MCF 10A (cell line): ENCODE measurements around the gene FILIP1. TPM values are rescaled to one million over a fixed set of nuclear protein-coding genes. Genes with fewer than 3 reads are reported as not detected.

ENCODE experiments used
- BruUV-seq: library from RNA; stranded (reverse); fragments of 400-500 nt; replicated peaks from 2 replicates; lab custom pipeline; 2021; lab: Mats Ljungman, UMichigan
- CTCF ChIA-PET: fragments of 300-600 bp; sonication (Branson Sonifier 250); formaldehyde crosslinking; extraction: SDS; loops from one replicate; lab custom pipeline; 2021; ENCODE audit warnings: antibody characterized with exemption, inconsistent platforms; lab: Yijun Ruan, JAX
- POLR2A ChIA-PET: fragments of 300-600, 350-650 bp; sonication (Branson Sonifier 250); formaldehyde crosslinking; extraction: SDS; loops from one replicate; lab custom pipeline; 2020; ENCODE audit warnings: antibody characterized with exemption, inconsistent platforms; lab: Yijun Ruan, JAX
- DNase-seq: peaks from one replicate; pipeline ENCODE4 v3.0.0-alpha.2; 2018; ENCODE audit not compliant: unreplicated experiment
- H3K27ac Mint-ChIP-seq: one replicate; pipeline ENCODE4 v1.8.0; 2022; ENCODE audit warnings: mild to moderate bottlenecking, low read depth, mixed read lengths; ENCODE audit not compliant: unreplicated experiment
- H3K27me3 Mint-ChIP-seq: one replicate; pipeline ENCODE4 v1.8.0; 2022; ENCODE audit warnings: mixed read lengths; ENCODE audit not compliant: insufficient read depth, unreplicated experiment
- H3K36me3 Mint-ChIP-seq: one replicate; pipeline ENCODE4 v1.8.0; 2022; ENCODE audit warnings: mild to moderate bottlenecking, moderate library complexity, mixed read lengths; ENCODE audit not compliant: insufficient read depth, unreplicated experiment
- H3K4me1 Mint-ChIP-seq: one replicate; pipeline ENCODE4 v1.8.0; 2022; ENCODE audit warnings: mixed read lengths; ENCODE audit not compliant: insufficient read depth, unreplicated experiment
- H3K4me3 Mint-ChIP-seq: one replicate; pipeline ENCODE4 v1.8.0; 2022; ENCODE audit warnings: mild to moderate bottlenecking, moderate library complexity, mixed read lengths; ENCODE audit not compliant: unreplicated experiment
- H3K9me3 Mint-ChIP-seq: one replicate; pipeline ENCODE4 v1.8.0; 2022; ENCODE audit warnings: mixed read lengths; ENCODE audit not compliant: unreplicated experiment
- intact Hi-C: fragments of 100-400 bp; cut with micrococcal nuclease; formaldehyde crosslinking; loops from 2 replicates; pipeline ENCODE4 v1.14.1; 2022
- total RNA-seq: library from RNA; stranded (reverse); gene quantifications from 2 replicates; pipeline ENCODE4 v1.2.3, GENCODE V29; 2022
- TF ChIP-seq, protein P1 (sequence below): fragments of 200-600 bp; IDR thresholded peaks from one replicate; pipeline ENCODE4 v1.8.0; 2022; ENCODE audit warnings: antibody characterized with exemption, mild to moderate bottlenecking; ENCODE audit not compliant: unreplicated experiment

Gene FILIP1
- total RNA-seq, 1 experiment from 2014 or later: 0.14 TPM

DNA sequence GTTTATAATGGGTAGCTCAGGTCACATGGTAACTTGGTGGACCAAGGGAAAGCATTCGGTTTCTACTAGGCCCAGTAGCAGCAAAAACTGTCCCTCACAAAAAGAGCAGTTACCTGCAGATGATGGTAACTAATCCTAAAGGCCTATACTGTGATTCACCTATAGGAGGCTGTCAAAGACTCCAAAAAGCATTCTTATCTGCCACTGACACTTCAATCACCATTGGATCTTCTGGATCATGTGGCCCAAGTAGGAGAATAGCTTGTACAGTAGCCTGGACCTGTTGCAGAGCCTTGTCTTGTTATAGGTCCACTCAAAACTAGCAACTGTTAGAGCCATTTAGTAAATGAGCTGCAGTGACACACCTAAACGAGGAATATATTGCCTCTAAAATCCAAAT is 23.2 kb upstream of the FILIP1 start:
- H3K4me3 Mint-ChIP-seq: no peak overlapping the region

DNA sequence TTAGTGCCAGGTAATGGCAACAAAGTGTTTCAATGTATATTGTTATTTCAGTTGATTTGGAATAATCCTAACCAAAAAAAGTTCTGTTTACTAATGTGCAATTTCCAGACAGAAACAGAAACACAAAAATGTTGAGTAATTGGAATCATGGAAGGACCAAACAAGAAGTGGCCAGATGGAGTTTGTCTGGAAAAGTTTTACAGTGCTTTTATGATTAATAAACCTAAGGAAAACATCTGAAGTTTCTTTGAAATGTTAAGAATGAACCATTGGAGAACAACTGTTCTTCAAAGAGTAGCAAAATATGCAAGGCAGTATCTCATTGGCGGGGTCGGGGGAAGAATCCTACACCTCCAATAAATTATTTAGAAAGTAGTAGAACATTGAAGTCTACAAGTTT is 19.0 kb upstream of the FILIP1 start:
- ChIA-PET CTCF (interaction anchor here (0.9 to 1.5 kb wide), 2 partner anchors 8 to 14 kb away, joined by 3 to 7 read pairs; no protein-coding TSS in a partner anchor), POLR2A (interaction anchor here (1.6 kb wide), 1 partner anchor 228 kb away, joined by 5 read pairs; the partner anchor contains the start of gene TMEM30A)
- no peak for DNase-seq
- no TSS peak for BruUV-seq
- Mint-ChIP-seq H3K4me3 (no peak overlapping the region), H3K36me3 (no peaks in the 10 kb centered on the region), H3K4me1 (no peaks in the 10 kb centered on the region), H3K9me3 (no peaks in the 10 kb centered on the region), H3K27ac (no peak overlapping the region), H3K27me3 (no peaks in the 10 kb centered on the region)
- TF ChIP-seq, protein P1, sequence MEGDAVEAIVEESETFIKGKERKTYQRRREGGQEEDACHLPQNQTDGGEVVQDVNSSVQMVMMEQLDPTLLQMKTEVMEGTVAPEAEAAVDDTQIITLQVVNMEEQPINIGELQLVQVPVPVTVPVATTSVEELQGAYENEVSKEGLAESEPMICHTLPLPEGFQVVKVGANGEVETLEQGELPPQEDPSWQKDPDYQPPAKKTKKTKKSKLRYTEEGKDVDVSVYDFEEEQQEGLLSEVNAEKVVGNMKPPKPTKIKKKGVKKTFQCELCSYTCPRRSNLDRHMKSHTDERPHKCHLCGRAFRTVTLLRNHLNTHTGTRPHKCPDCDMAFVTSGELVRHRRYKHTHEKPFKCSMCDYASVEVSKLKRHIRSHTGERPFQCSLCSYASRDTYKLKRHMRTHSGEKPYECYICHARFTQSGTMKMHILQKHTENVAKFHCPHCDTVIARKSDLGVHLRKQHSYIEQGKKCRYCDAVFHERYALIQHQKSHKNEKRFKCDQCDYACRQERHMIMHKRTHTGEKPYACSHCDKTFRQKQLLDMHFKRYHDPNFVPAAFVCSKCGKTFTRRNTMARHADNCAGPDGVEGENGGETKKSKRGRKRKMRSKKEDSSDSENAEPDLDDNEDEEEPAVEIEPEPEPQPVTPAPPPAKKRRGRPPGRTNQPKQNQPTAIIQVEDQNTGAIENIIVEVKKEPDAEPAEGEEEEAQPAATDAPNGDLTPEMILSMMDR: no peak
- intact Hi-C loops: no loop called here

More for the DNA sequence above, 23.2 kb upstream of the FILIP1 start:
- no peak for DNase-seq
- BruUV-seq: no TSS peak
- ChIA-PET POLR2A (no interaction called here), CTCF (no interaction called here)
- H3K36me3 Mint-ChIP-seq: no peaks in the 10 kb centered on the region
- no peaks in the 10 kb centered on the region for H3K27me3 Mint-ChIP-seq
- intact Hi-C loops: no loop called here
- H3K9me3 Mint-ChIP-seq: no peaks in the 10 kb centered on the region
- TF ChIP-seq, protein P1: no peak
- H3K27ac Mint-ChIP-seq: no peak overlapping the region
- no peaks in the 10 kb centered on the region for H3K4me1 Mint-ChIP-seq

DNA sequence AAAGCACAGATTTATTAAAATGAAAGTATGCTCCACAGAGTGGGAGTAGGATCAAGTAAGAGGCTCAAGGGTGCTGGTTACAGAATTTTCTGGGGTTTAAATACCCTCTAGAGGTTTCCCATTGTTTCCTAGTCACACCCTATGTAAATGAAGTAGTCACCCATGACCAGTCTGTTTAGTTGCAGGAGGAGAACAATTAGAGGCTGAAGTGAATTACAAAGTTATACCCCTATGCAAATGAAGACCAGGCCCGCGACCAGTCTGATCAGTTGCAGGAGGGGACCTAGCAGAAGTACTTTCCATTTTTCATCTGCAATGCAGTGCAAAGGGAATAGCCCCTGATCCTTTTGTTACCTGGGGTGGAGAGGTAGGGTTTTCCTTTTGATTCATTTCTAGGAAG is 11.8 kb upstream of the FILIP1 start:
- CTCF ChIA-PET: interaction anchor here (0.7 to 2.7 kb wide), 13 partner anchors 8 to 239 kb away, joined by 3 to 22 read pairs (median 5); no protein-coding TSS in a partner anchor
- H3K36me3 Mint-ChIP-seq: no peaks in the 10 kb centered on the region

DNA sequence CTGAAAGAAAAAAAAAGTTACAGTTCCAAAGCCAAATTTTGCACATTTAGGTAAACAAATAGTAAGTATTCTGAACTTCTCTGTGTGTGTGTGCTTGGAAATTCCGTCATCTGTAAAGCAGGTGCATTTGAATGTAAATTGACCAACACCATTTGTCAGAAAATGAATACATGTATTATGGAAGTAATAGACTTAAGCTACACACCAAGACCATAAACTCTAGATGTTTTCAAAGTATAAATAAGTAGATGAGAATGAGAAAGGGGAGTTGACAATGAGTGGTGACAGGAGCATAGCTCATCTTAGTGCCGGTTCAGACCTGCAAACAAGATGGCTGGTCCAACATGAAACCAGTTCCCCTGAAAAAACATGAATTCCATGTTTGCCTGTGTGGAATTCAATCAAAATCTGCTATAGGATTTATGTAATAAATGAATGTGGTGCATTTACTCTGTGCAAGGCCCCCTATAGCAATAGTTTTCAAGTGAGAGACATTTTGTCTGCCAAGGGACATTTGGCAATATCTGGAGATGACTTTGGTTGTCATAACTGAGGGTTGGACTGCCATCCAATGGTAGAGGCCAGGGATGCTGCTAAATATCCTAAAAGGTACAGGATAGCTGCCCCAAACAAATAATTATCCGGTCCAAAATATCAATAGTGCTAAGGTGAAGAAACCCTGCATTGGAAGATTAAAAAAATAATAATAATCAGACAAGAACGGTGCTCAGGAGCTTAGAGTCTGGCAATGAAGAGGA is 11.0 kb upstream of the FILIP1 start:
- H3K4me3 Mint-ChIP-seq: no peak overlapping the region
- H3K9me3 Mint-ChIP-seq: no peaks in the 10 kb centered on the region
- ChIA-PET CTCF (interaction anchor here (0.6 to 2.7 kb wide), 19 partner anchors 8 to 238 kb away, joined by 3 to 22 read pairs (median 4); no protein-coding TSS in a partner anchor), POLR2A (interaction anchor here (1.0 to 2.1 kb wide), 2 partner anchors 220 to 233 kb away, joined by 5 to 7 read pairs; partner anchors contain the start of gene TMEM30A)
- no peaks in the 10 kb centered on the region for H3K36me3 Mint-ChIP-seq
- TF ChIP-seq, protein P1: no peak
- peak; percentile 29 for DNase-seq
- H3K27ac Mint-ChIP-seq: no peak overlapping the region
- no TSS peak for BruUV-seq
- H3K4me1 Mint-ChIP-seq: no peaks in the 10 kb centered on the region
- no peaks in the 10 kb centered on the region for H3K27me3 Mint-ChIP-seq
- intact Hi-C loops: no loop called here

More for the DNA sequence above, 11.8 kb upstream of the FILIP1 start:
- H3K27ac Mint-ChIP-seq: no peak overlapping the region
- H3K4me3 Mint-ChIP-seq: no peak overlapping the region
- intact Hi-C loops: no loop called here
- TF ChIP-seq, protein P1: no peak
- BruUV-seq: no TSS peak
- POLR2A ChIA-PET: interaction anchor here (0.7 to 1.0 kb wide), 2 partner anchors 198 to 234 kb away, joined by 3 to 5 read pairs; no protein-coding TSS in a partner anchor
- DNase-seq: no peak
- H3K4me1 Mint-ChIP-seq: no peaks in the 10 kb centered on the region
- no peaks in the 10 kb centered on the region for H3K27me3 Mint-ChIP-seq
- H3K9me3 Mint-ChIP-seq: no peaks in the 10 kb centered on the region
